Peyer's patch (tissue), 4 donors: ENCODE measurements around the gene MYLK.

Source experiments
- POLR2A ChIP-seq, 2 donors: fragments of 450-650 bp; IDR thresholded peaks; one replicate each; pipeline ENCODE4 v1.5.1; 2017; ENCODE audit warnings: antibody characterized with exemption in 2 of 2, mild to moderate bottlenecking in 2 of 2, moderate library complexity in 2 of 2
- TF ChIP-seq, protein P1 (sequence below), 6 experiments: fragments of 450-650 bp in 4 of 6; fragments of 200-600 bp in 2 of 6; sonication (generic) in 1 of 6; IDR thresholded peaks; one replicate each; pipeline ENCODE4 v1.5.1; 2017 to 2019; ENCODE audit warnings: antibody characterized with exemption in 6 of 6, mild to moderate bottlenecking in 3 of 6, moderate library complexity in 1 of 6

GRCh38 chr3:123798550-123798949 lies 85.6 kb downstream of the MYLK start:
- TF ChIP-seq POLR2A (IDR thresholded peaks at IDR 0.05), result no peak
- TF ChIP-seq, protein P1, sequence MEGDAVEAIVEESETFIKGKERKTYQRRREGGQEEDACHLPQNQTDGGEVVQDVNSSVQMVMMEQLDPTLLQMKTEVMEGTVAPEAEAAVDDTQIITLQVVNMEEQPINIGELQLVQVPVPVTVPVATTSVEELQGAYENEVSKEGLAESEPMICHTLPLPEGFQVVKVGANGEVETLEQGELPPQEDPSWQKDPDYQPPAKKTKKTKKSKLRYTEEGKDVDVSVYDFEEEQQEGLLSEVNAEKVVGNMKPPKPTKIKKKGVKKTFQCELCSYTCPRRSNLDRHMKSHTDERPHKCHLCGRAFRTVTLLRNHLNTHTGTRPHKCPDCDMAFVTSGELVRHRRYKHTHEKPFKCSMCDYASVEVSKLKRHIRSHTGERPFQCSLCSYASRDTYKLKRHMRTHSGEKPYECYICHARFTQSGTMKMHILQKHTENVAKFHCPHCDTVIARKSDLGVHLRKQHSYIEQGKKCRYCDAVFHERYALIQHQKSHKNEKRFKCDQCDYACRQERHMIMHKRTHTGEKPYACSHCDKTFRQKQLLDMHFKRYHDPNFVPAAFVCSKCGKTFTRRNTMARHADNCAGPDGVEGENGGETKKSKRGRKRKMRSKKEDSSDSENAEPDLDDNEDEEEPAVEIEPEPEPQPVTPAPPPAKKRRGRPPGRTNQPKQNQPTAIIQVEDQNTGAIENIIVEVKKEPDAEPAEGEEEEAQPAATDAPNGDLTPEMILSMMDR (IDR thresholded peaks at IDR 0.05), result no peak
